Activated CD4-positive, alpha-beta T cell treated with anti-CD3 and anti-CD28 coated beads, Interleukin-10, Interleukin-2, amounts not matched to agents 100 ng/mL and 50 ng/mL, durations not matched to agents 16 hours and 8 hours (primary cell): ENCODE data around the gene ECM2.

Source experiments
- DNase-seq: peaks from one replicate; pipeline ENCODE4 v3.0.0-alpha.2; 2020

The ECM2 gene

DNA sequence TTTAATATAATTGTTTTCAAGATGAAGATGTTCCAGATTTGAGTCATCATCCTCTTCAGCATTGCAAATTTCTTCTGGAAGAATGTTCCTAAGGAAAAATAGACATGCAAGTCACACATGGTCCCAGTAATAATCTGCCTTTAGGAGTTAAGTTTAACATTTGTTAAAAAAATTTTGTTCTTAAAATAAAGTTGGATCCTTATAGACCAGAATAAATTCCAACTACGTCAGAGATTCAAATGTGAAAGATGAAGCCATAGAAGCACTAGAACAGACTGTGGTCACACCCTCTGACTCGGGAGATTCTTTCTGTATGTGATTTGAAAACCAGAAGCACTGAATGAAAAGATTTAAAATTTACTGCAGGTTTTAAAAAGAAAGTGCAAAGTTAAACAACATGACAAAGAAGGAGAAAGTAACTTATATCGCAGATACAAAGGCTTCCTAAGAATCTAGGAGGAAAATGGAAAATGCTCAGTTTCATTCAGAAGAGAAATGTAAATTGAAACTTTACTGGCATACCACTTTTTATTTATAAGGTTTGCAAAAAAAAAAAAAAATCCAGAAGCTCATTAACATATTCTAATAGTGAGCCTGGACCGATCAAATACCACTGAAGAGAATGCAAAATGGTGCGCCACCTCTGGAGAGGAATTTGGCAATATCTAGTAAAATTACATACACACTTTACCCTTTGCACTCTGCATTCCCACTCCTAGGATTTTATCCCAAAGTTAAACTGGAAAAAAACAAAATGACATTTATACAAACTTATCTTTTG is 39.2 kb downstream of the ECM2 start:
- no peak for DNase-seq

DNA sequence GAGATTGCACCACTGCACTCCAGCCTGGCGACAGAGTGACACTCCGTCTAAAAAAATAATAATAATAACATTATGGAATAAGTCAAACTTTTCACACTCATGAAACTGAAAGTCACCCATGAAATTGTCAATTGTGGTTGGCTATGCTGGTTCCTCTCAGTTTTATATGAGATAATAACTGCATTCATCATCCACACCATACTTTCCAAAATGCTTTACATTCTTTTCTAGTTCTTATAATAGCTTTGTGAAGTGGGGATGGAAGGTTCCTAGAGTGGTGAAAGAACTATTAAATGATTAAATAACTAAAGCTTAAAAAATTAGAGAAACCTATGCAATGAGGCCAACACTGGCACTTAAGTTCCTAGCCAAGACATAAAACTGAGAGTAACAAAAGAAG is 40.9 kb downstream of the ECM2 start:
- no peak for DNase-seq

GRCh38 chr9:92493749-92494387 is 41.9 kb downstream of the ECM2 start:
- peak; percentile 10 for DNase-seq

GRCh38 chr9:92492781-92493401 is 42.9 kb downstream of the ECM2 start:
- no peak for DNase-seq

DNA sequence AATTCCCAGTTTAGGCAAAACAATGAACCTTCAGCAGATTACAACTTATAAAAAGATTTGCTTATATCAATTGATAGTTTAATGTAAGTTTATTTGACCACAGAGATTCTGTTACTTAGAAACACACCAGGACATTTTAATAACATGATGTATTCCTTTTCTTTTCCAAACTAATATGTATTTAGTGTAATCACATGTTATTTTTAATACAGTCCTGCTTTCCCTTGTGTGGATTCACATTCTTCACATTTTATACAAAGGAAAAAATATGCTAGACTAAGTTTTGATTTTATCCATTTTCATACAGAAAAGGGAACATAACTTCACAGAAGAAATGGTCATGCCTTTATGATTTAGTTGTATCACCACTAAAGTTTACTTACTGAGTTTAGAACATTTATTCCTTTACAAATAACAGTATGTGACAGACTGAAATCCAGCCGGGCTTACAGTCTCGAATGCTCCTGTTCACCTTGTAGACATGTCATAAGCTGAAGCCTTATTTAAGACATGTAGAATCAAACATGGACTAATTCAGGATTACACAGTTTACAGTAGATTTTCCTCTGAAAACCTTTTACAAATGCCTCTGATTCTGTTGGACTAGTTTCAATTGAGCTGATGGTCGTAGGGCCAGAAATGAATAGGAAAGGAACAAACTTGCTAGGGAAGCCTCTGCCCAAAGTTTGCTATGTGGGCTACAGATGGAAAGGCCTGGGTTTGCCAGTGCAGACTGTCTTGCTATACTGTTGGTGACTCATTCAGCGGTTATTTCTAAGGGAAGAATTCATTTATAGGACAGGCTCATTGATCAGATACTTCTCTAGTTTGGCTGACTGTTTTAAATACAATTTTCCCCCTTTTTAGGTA is 46.9 kb downstream of the ECM2 start:
- no peak for DNase-seq

GRCh38 chr9:92486371-92486770 is 49.4 kb downstream of the ECM2 start:
- DNase-seq = no peak

DNA sequence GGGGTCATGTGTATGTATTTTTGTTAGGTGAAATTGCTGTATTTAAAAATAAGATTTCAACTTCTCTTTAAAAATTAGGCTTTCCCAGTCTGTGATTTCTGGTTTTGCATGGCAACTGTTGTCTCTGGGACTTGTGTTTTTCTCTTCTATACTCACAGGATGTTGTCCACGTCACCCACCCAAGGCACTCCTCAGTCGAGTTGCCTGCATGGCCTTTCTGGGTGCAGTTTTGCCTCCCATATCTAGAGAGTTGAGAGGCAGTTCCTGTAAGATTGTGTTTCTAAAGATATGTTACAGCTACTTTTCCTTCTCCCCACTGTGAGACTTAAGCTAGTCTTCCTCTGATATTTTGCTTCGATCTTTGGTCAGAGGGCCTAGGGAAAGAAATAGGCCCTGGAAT is 51.2 kb downstream of the ECM2 start:
- DNase-seq = no peak

- no peak for DNase-seq
Measured at GRCh38 chr9:92483627-92484545, 51.9 kb downstream of the ECM2 start.

DNA sequence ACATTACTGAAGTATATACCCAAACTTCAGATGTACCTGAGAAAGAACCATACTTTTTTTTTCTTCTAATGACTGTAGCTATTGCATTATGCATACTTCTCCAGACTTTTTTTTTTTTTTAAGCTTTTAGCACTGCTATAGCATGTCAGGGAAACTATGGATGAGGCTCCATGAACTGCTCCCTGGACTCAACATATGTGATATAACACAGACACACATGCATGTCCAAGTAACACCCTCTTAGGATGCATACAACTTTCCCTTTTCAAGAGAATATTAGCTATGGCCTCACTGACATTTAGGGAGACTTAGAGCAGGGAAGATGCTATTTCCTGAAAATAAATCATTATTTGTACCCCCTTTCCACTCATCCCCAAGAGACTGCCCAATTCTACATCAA is 53.0 kb downstream of the ECM2 start:
- no peak for DNase-seq

- no peak for DNase-seq
Measured at GRCh38 chr9:92482329-92482728, 53.5 kb downstream of the ECM2 start, which contains the start of gene ASPN. Gene ASPN, minus strand, starts transcription at chr9:92482506.

DNA sequence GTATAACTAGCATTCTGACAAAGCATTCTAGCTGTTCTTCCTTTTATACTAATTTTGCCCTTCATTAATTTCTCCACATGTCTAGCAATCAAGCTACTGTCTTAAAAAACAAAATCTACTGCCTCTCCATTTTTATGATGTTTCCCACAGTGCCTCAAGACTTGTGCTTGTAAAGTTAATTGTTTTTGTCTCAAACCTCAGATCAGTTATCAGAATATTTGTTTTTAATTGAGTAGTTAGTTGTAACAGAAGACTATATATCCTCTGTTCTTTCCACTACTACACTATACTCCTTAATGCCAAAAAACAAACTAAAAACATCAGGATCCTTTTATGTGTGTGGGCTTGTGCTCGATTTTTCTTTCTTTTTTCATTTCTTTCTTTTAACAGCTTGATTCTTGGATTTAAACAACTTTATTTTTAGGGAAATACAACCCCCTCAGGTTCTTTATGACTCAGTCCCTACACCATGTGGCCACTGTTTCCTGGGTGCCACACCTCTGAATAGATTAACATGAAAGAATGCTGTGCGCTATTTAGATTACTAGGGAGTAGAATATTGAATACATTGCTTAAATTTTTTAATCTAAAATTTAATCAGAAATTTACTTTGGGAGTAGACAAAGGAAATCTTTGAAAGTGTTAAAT is 54.7 kb downstream of the ECM2 start:
- peak; percentile 34 for DNase-seq

GRCh38 chr9:92480291-92480771 is 55.5 kb downstream of the ECM2 start:
- no peak for DNase-seq

- no peak for DNase-seq
Measured at GRCh38 chr9:92479346-92479745, 56.4 kb downstream of the ECM2 start.

DNA sequence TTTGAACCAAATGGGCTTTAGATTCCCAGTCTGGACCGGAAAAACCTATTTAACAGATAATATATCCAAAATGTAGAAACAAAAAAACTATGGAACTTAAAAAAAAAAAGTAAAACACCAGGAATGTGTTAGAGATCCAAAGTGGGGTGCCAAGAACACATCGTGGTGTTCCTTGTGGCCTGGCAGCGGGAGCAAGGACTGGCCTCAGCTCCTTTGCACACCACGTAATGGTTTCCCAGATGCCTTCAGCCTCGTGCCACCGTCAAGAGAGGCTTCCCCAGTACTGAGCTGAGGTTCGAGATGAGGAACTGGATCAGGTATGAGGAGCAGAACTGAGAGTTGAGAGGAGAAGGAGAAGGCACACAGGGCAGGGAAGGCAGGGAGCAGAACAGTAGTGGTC is 57.0 kb downstream of the ECM2 start:
- no peak for DNase-seq

- DNase-seq = no peak
Measured at GRCh38 chr9:92476962-92477361, 58.8 kb downstream of the ECM2 start.

DNA sequence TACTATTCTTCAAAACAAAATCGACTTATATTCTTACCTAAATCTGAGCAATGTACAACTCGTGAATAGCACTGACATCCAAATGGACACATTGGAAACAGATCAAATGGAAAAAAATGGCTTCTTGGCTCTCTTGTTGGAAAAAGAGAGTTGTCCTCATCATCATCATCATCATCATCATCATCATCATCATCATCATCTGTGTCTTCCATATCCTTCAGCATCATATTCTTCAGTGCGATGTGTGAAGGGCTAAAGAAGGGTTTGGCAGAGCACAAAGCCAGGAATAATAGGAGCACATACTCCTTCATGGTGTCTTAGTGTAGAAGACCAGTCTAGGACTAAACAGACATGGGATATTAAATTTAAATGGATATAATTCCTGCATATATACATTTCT is 61.2 kb downstream of the ECM2 start:
- no peak for DNase-seq

- DNase-seq = no peak
Measured at GRCh38 chr9:92468206-92468605, 67.6 kb downstream of the ECM2 start.

DNA sequence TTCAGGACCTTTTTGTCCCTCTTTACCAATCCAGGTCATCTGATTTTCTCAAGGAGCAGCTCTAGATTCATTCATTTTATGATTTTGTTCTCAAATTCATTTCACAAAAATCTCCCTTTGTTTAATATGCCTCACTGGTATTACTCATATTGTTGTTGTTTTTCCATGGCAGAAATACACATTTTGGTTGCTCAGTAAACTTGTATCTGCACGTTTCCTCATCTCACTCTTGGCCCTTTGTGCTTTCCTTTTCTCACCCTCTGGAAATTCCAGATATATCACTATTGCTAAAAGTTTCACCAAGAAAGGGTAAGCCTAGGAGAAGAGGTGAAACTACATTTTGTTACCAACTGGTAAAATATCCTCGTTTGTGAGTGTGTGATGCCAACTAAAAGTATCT is 68.3 kb downstream of the ECM2 start:
- no peak for DNase-seq

DNA sequence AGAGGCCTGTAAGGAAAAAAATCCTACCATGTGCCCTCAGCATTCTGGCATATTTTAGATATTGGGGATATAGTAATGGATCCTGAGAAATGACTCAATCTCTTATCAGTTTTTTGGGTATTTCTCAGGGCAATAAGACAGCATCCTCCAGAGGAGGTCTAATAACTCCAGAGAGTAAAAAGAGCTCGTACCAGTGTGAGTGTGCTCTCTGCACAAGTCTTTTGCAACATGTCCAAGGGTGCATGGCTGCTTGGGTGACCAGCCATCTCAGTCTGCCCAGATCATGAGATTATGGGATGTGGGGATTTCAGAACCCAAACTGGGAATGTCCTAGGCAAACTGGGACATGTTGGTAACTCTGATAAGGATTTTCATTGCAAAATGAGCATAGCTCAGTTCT is 68.7 kb downstream of the ECM2 start:
- DNase-seq = no peak

- no peak for DNase-seq
Measured at GRCh38 chr9:92463984-92464383, 71.8 kb downstream of the ECM2 start.

GRCh38 chr9:92463387-92463786 is 72.4 kb downstream of the ECM2 start:
- DNase-seq = no peak
